Spleen (tissue), 11 donors: Measurements from ENCODE around the gene SPATS2L. TPM values are rescaled to one million over a fixed set of nuclear protein-coding genes. Genes with fewer than 3 reads are reported as not detected.

Experiments
- DNase-seq: peaks from one replicate; pipeline ENCODE4 v3.0.0-alpha.2; 2020
- H3K27ac ChIP-seq, 8 donors: fragments of 200-600 bp; sonication (generic) in 7 of 8; 1 replicate in 4 of 8; 2 replicates in 4 of 8; pipeline versions ENCODE4 v1.5.0 to v1.8.0; 2016 to 2021; ENCODE audit warnings: inconsistent platforms in 4 of 8, mild to moderate bottlenecking in 4 of 8, moderate library complexity in 1 of 8
- H3K27me3 ChIP-seq, 7 donors: fragments of 200-600 bp; sonication (generic) in 6 of 7; replicated peaks in 1 of 7; 1 replicate in 4 of 7; 2 replicates in 3 of 7; pipeline versions ENCODE4 v1.5.0 to v1.8.0; 2016 to 2021; ENCODE audit warnings: inconsistent platforms in 3 of 7, mild to moderate bottlenecking in 1 of 7
- H3K36me3 ChIP-seq, 6 donors: fragments of 200-600 bp; sonication (generic) in 5 of 6; 1 replicate in 4 of 6; 2 replicates in 2 of 6; pipeline versions ENCODE4 v1.5.0 to v1.8.0; 2016 to 2021; ENCODE audit warnings: inconsistent platforms in 2 of 6
- H3K4me1 ChIP-seq, 6 donors: fragments of 200-600 bp; sonication (generic) in 5 of 6; 1 replicate in 3 of 6; 2 replicates in 3 of 6; pipeline versions ENCODE4 v1.5.0 to v1.8.0; 2016 to 2021; ENCODE audit warnings: inconsistent platforms in 3 of 6
- H3K4me3 ChIP-seq, 8 donors: fragments of 200-600 bp; sonication (generic) in 7 of 8; 1 replicate in 4 of 8; 2 replicates in 4 of 8; pipeline versions ENCODE4 v1.5.0 to v1.8.0; 2016 to 2021; ENCODE audit warnings: inconsistent platforms in 4 of 8, mild to moderate bottlenecking in 4 of 8, moderate library complexity in 2 of 8
- H3K9me3 ChIP-seq, 8 donors: fragments of 200-600 bp; sonication (generic) in 7 of 8; 1 replicate in 4 of 8; 2 replicates in 4 of 8; pipeline versions ENCODE4 v1.5.0 to v1.8.0; 2016 to 2021; ENCODE audit warnings: inconsistent platforms in 4 of 8
- CTCF ChIP-seq, 11 experiments: fragments of 200-600 bp in 7 of 11; fragments of 450-650 bp in 4 of 11; sonication (generic) in 4 of 11; IDR thresholded peaks in 8 of 11; conservative IDR thresholded peaks in 3 of 11; 1 replicate in 7 of 11; 2 replicates in 4 of 11; pipeline versions ENCODE4 v1.4.0 to v1.8.0; 2016 to 2021; ENCODE audit warnings: antibody characterized with exemption in 11 of 11, inconsistent platforms in 4 of 11, mild to moderate bottlenecking in 1 of 11
- POLR2A ChIP-seq, 3 donors: fragments of 450-650 bp; IDR thresholded peaks; one replicate each; pipeline ENCODE4 v1.5.1; 2017; ENCODE audit warnings: antibody characterized with exemption in 3 of 3, mild to moderate bottlenecking in 1 of 3
- POLR2AphosphoS5 ChIP-seq, 3 donors: sonication (generic); formaldehyde crosslinking; IDR thresholded peaks; one replicate each; pipeline ENCODE4 v1.5.1; 2017; ENCODE audit warnings: antibody characterized with exemption in 3 of 3
- WGBS, 5 donors: extraction: QIAGEN DNeasy Blood & Tissue Kit in 3 of 5; methylation state at CpG; one replicate each; pipeline versions ENCODE4 v1.1.5 to v1.1.7; 2013 to 2018; 5-methylcytosine and 5-hydroxymethylcytosine counted together
- intact Hi-C: fragments of 100-400 bp; cut with DNase I; formaldehyde crosslinking; loops from one replicate; pipeline ENCODE4 v1.15.0; 2023; ENCODE audit warnings: low total_unique reads
- polyA plus RNA-seq, 3 donors: library from polyadenylated mRNA; stranded (reverse); fragments of 200-250 nt; gene quantifications; one replicate each; pipeline ENCODE4 v1.2.1, GENCODE V29; 2013
- total RNA-seq, 7 donors: library from RNA; depleted of rRNA in 3 of 7; stranded (reverse); fragments of >200 nt in 3 of 7; fragmentation: NEBNext Ultra II Directional in 4 of 7; extraction: Animal tissue kit (Norgen Biotek cat#: 25700) in 4 of 7; gene quantifications; one replicate each; pipeline versions ENCODE4 v1.1.0 to v1.2.1, GENCODE V29; 2016 to 2021
- donor health status: healthy with polysubstance abuse.
- donor health status: DM: no; HTN: no; CAD: no; lungs with moderate emphysema.
- donor health status: DM: no; HTN: no; CAD: no.
- donor health status: Bipolar disorder and iron deficiency.
- donor health status: healthy.
- donor health status: DM: no; HTN: no; CAD: no.
- donor health status: DM: yes; HTN: yes; CAD: no.

Gene SPATS2L
- total and polyA plus RNA-seq, 10 donors: 9.5 to 84.7 (median 57.2) TPM

- H3K27ac ChIP-seq: peak overlapping the region in 1 of 8 donors; percentile 12
- H3K9me3 ChIP-seq: no peaks in the 10 kb centered on the region
- TF ChIP-seq CTCF (IDR thresholded peaks at IDR 0.05 in 8 of 11, conservative IDR thresholded peaks at IDR 0.05 in 3 of 11): no peak
- no peak for TF ChIP-seq POLR2AphosphoS5 (IDR thresholded peaks at IDR 0.05)
- TF ChIP-seq POLR2A (IDR thresholded peaks at IDR 0.05): no peak
- no peaks in the 10 kb centered on the region for H3K36me3 ChIP-seq
- DNase-seq: no peak
- H3K27me3 ChIP-seq: no peaks in the 10 kb centered on the region
- H3K4me3 ChIP-seq: no peak overlapping the region
- H3K4me1 ChIP-seq: peaks cover 0 to 20% (median 15%) of the 10 kb centered on the region in 6 donors
- 48 to 65% (median 59%) methylated on average over 7 of the region's 7 CpGs for WGBS, 5 donors
- intact Hi-C loops: no loop called here
These were observed 57.6 kb downstream of the SPATS2L start for GRCh38 chr2:200364142-200364541.

GRCh38 chr2:200364620-200365019 is 58.1 kb downstream of the SPATS2L start:
- no peaks in the 10 kb centered on the region for H3K36me3 ChIP-seq
- H3K9me3 ChIP-seq: no peaks in the 10 kb centered on the region
- intact Hi-C loops: no loop called here
- peak overlapping the region in 1 of 8 donors; percentile 12 for H3K27ac ChIP-seq
- H3K4me1 ChIP-seq: peaks cover 0 to 20% (median 15%) of the 10 kb centered on the region in 6 donors
- H3K27me3 ChIP-seq: no peaks in the 10 kb centered on the region
- no peak for DNase-seq
- WGBS, 5 donors: 79 to 90% (median 90%) methylated on average over 3 of the region's 3 CpGs
- TF ChIP-seq POLR2A (IDR thresholded peaks at IDR 0.05) (no peak), POLR2AphosphoS5 (IDR thresholded peaks at IDR 0.05) (no peak), CTCF (IDR thresholded peaks at IDR 0.05 in 8 of 11, conservative IDR thresholded peaks at IDR 0.05 in 3 of 11) (no peak)
- no peak overlapping the region for H3K4me3 ChIP-seq

- Histone ChIP-seq H3K27me3 (no peaks in the 10 kb centered on the region), H3K4me1 (peaks cover 0 to 20% (median 15%) of the 10 kb centered on the region in 6 donors), H3K36me3 (no peaks in the 10 kb centered on the region), H3K9me3 (no peaks in the 10 kb centered on the region), H3K27ac (peak overlapping the region in 1 of 8 donors; percentile 15), H3K4me3 (no peak overlapping the region)
- intact Hi-C loops: no loop called here
- 74 to 91% (median 89%) methylated on average over 3 of the region's 3 CpGs for WGBS, 5 donors
- no peak for TF ChIP-seq CTCF (IDR thresholded peaks at IDR 0.05 in 8 of 11, conservative IDR thresholded peaks at IDR 0.05 in 3 of 11)
- TF ChIP-seq POLR2A (IDR thresholded peaks at IDR 0.05): no peak
- TF ChIP-seq POLR2AphosphoS5 (IDR thresholded peaks at IDR 0.05): no peak
- DNase-seq: no peak
These were observed 58.7 kb downstream of the SPATS2L start for GRCh38 chr2:200365209-200365608.

- no peak for TF ChIP-seq CTCF (IDR thresholded peaks at IDR 0.05 in 8 of 11, conservative IDR thresholded peaks at IDR 0.05 in 3 of 11)
- TF ChIP-seq POLR2AphosphoS5 (IDR thresholded peaks at IDR 0.05): peak in 2 of 3 donors; percentile 15 to 92
- no peak overlapping the region for H3K4me3 ChIP-seq
- intact Hi-C loops: no loop called here
- no peaks in the 10 kb centered on the region for H3K27me3 ChIP-seq
- peaks cover 0 to 20% (median 15%) of the 10 kb centered on the region in 6 donors for H3K4me1 ChIP-seq
- no peaks in the 10 kb centered on the region for H3K9me3 ChIP-seq
- no peak for DNase-seq
- 39 to 58% (median 40%) methylated on average over 2 of the region's 2 CpGs for WGBS, 5 donors
- no peaks in the 10 kb centered on the region for H3K36me3 ChIP-seq
- H3K27ac ChIP-seq: peak overlapping the region in 5 of 8 donors; percentile 24 to 68 (median 34)
These were observed 60.7 kb downstream of the SPATS2L start for GRCh38 chr2:200367155-200367554.
